IMR-90 (cell line): ENCODE results near the gene PTGER4. TPM values are rescaled to one million over a fixed set of nuclear protein-coding genes. Genes with fewer than 3 reads are reported as not detected.

ENCODE experiments used
- ATAC-seq: fragments of 200-7000 bp; cut with Tn5 transposase; 2 replicates; pipeline ENCODE4 v1.9.1; 2020; ENCODE audit warnings: low read depth, mild to moderate bottlenecking, moderate library complexity
- BruUV-seq: library from RNA; stranded (reverse); fragments of 400-500 nt; replicated peaks from 2 replicates; lab custom pipeline; 2021; lab: Mats Ljungman, UMichigan
- CTCF ChIA-PET: fragments of 300-600 bp; formaldehyde crosslinking; extraction: SDS; loops from one replicate; lab custom pipeline; 2021; ENCODE audit warnings: antibody characterized with exemption; lab: Yijun Ruan, JAX
- POLR2A ChIA-PET: fragments of 300-600 bp; sonication (Branson Sonifier 250); formaldehyde crosslinking; loops from one replicate; lab custom pipeline; 2022; ENCODE audit warnings: antibody characterized with exemption; ENCODE audit not compliant: unreplicated experiment; lab: Charles Lee
- DNase-seq: peaks from one replicate; pipeline ENCODE4 v3.0.0; 2013
- H2AFZ ChIP-seq: replicated peaks from 2 replicates; pipeline ENCODE3; 2013; ENCODE audit warnings: low read length, mild to moderate bottlenecking; ENCODE audit not compliant: poor library complexity
- H2AK5ac ChIP-seq: 2 replicates; pipeline ENCODE4 v1.6.1; 2013; ENCODE audit warnings: low read depth, low read length, inconsistent platforms
- H2AK9ac ChIP-seq: replicated peaks from 2 replicates; pipeline ENCODE3; 2013; ENCODE audit warnings: mild to moderate bottlenecking, low read depth, low read length, moderate library complexity; ENCODE audit not compliant: poor library complexity
- H2BK120ac ChIP-seq: 2 replicates; pipeline ENCODE4 v1.6.1; 2013; ENCODE audit warnings: low read depth, low read length, inconsistent platforms
- H2BK15ac ChIP-seq: 3 replicates; pipeline ENCODE4 v1.6.1; 2013; ENCODE audit warnings: low read depth, low read length, inconsistent platforms
- H2BK20ac ChIP-seq: 2 replicates; pipeline ENCODE4 v1.6.1; 2013; ENCODE audit warnings: low read depth, mild to moderate bottlenecking, inconsistent platforms, low read length, moderate library complexity
- H2BK5ac ChIP-seq: 2 replicates; pipeline ENCODE4 v1.6.1; 2013; ENCODE audit warnings: mild to moderate bottlenecking, low read depth, low read length, inconsistent platforms; ENCODE audit not compliant: poor library complexity, severe bottlenecking
- H3K14ac ChIP-seq: replicated peaks from 2 replicates; pipeline ENCODE4 v1.6.1; 2013; ENCODE audit warnings: low read depth, low read length, inconsistent platforms
- H3K18ac ChIP-seq: 2 replicates; pipeline ENCODE4 v1.6.1; 2013; ENCODE audit warnings: low read depth, low read length, control low read depth
- H3K23ac ChIP-seq: 2 replicates; pipeline ENCODE4 v1.6.1; 2013; ENCODE audit warnings: low read depth, low read length, inconsistent platforms
- H3K27ac ChIP-seq: 2 replicates; pipeline ENCODE4 v1.5.1; 2013; ENCODE audit warnings: mild to moderate bottlenecking, control low read depth, low read length; ENCODE audit not compliant: insufficient read depth
- H3K27me3 ChIP-seq: 2 replicates; pipeline ENCODE4 v1.6.1; 2013; ENCODE audit warnings: low read length; ENCODE audit not compliant: control insufficient read depth, insufficient read depth
- H3K36me3 ChIP-seq: 2 replicates; pipeline ENCODE4 v1.6.1; 2013; ENCODE audit warnings: low read length, mixed read lengths; ENCODE audit not compliant: control insufficient read depth, insufficient read depth
- H3K4ac ChIP-seq: 2 replicates; pipeline ENCODE4 v1.6.1; 2013; ENCODE audit warnings: low read depth, low read length, inconsistent platforms
- H3K4me1 ChIP-seq: 2 replicates; pipeline ENCODE4 v1.6.1; 2013; ENCODE audit warnings: low read length, mixed read lengths; ENCODE audit not compliant: control insufficient read depth, insufficient read depth
- H3K4me2 ChIP-seq: 2 replicates; pipeline ENCODE4 v1.6.1; 2013; ENCODE audit warnings: low read depth, mild to moderate bottlenecking, control low read depth, low read length, moderate library complexity
- H3K4me3 ChIP-seq: 2 replicates; pipeline ENCODE4 v1.5.1; 2013; ENCODE audit warnings: low read depth, mild to moderate bottlenecking, control low read depth, low read length, moderate library complexity; ENCODE audit not compliant: insufficient read depth
- H3K56ac ChIP-seq: 2 replicates; pipeline ENCODE4 v1.6.1; 2013; ENCODE audit warnings: low read length, inconsistent platforms; ENCODE audit not compliant: insufficient read depth; ENCODE audit errors: extremely low read depth
- H3K79me1 ChIP-seq, 2 experiments: 2 replicates each; pipeline ENCODE4 v1.6.1; 2013; ENCODE audit warnings: low read length in 2 of 2, inconsistent platforms in 1 of 2, low read depth in 1 of 2
- H3K9ac ChIP-seq: 2 replicates; pipeline ENCODE4 v1.6.1; 2013; ENCODE audit warnings: low read depth, low read length, control low read depth
- H3K9me1 ChIP-seq: 2 replicates; pipeline ENCODE4 v1.6.1; 2013; ENCODE audit warnings: low read length, inconsistent platforms; ENCODE audit not compliant: insufficient read depth
- H3K9me3 ChIP-seq: 2 replicates; pipeline ENCODE4 v1.6.1; 2013; ENCODE audit warnings: low read length; ENCODE audit not compliant: control insufficient read depth, insufficient read depth
- H4K20me1 ChIP-seq: 2 replicates; pipeline ENCODE4 v1.6.1; 2013; ENCODE audit warnings: low read length, inconsistent platforms; ENCODE audit not compliant: insufficient read depth
- H4K5ac ChIP-seq: 2 replicates; pipeline ENCODE4 v1.6.1; 2013; ENCODE audit warnings: mild to moderate bottlenecking, low read depth, low read length, control low read depth
- H4K8ac ChIP-seq, 2 experiments: 2 replicates each; pipeline ENCODE4 v1.6.1; 2013; ENCODE audit warnings: low read depth in 2 of 2, low read length in 2 of 2, control low read depth in 1 of 2, inconsistent platforms in 1 of 2
- H4K91ac ChIP-seq: 2 replicates; pipeline ENCODE4 v1.6.1; 2013; ENCODE audit warnings: low read depth, low read length, inconsistent platforms; ENCODE audit not compliant: insufficient read depth
- BHLHE40 ChIP-seq: fragments of 150-350 bp; IDR thresholded peaks from 2 replicates; pipeline ENCODE4 v1.6.1; 2016; ENCODE audit warnings: mild to moderate bottlenecking, low read depth, low read length
- CEBPB ChIP-seq: IDR thresholded peaks from 2 replicates; pipeline ENCODE4 v1.6.1; 2012; ENCODE audit warnings: low read depth, low read length, improper control_type of control experiment
- CHD1 ChIP-seq: IDR thresholded peaks from 2 replicates; pipeline ENCODE4 v1.6.1; 2012; ENCODE audit warnings: low read depth, low read length, improper control_type of control experiment
- ELK1 ChIP-seq: fragments of 150-350 bp; IDR thresholded peaks from 2 replicates; pipeline ENCODE4 v1.6.1; 2016; ENCODE audit warnings: low read depth, mild to moderate bottlenecking, low read length, moderate library complexity, borderline replicate concordance
- FOS ChIP-seq: fragments of 150-350 bp; IDR thresholded peaks from 2 replicates; pipeline ENCODE4 v1.6.1; 2016; ENCODE audit warnings: low read depth, low read length
- MAFK ChIP-seq: IDR thresholded peaks from 2 replicates; pipeline ENCODE4 v1.6.1; 2012; ENCODE audit warnings: low read depth, low read length, improper control_type of control experiment
- MAZ ChIP-seq: IDR thresholded peaks from 2 replicates; pipeline ENCODE4 v1.6.1; 2012; ENCODE audit warnings: low read depth, mild to moderate bottlenecking, low read length, improper control_type of control experiment, moderate library complexity, borderline replicate concordance
- MXI1 ChIP-seq: IDR thresholded peaks from 2 replicates; pipeline ENCODE4 v1.6.1; 2012; ENCODE audit warnings: low read depth, mild to moderate bottlenecking, low read length, moderate library complexity, borderline replicate concordance
- NFE2L2 ChIP-seq: fragments of 150-350 bp; IDR thresholded peaks from 2 replicates; pipeline ENCODE4 v1.6.1; 2016; ENCODE audit warnings: low read depth, mild to moderate bottlenecking, low read length
- POLR2A ChIP-seq: IDR thresholded peaks from 2 replicates; pipeline ENCODE4 v1.6.1; 2012; ENCODE audit warnings: mild to moderate bottlenecking, low read depth, low read length
- RAD21 ChIP-seq: IDR thresholded peaks from 2 replicates; pipeline ENCODE4 v1.6.1; 2012; ENCODE audit warnings: low read length, improper control_type of control experiment
- RCOR1 ChIP-seq: IDR thresholded peaks from 2 replicates; pipeline ENCODE4 v1.6.1; 2012; ENCODE audit warnings: mild to moderate bottlenecking, low read length, improper control_type of control experiment; ENCODE audit not compliant: insufficient replicate concordance
- RFX5 ChIP-seq: IDR thresholded peaks from 2 replicates; pipeline ENCODE4 v1.8.0; 2012; ENCODE audit warnings: low read depth, mild to moderate bottlenecking, low read length, moderate library complexity
- SMC3 ChIP-seq: fragments of 150-350 bp; IDR thresholded peaks from 2 replicates; pipeline ENCODE4 v1.6.1; 2016; ENCODE audit warnings: low read depth, mild to moderate bottlenecking, antibody characterized with exemption, low read length, moderate library complexity
- USF2 ChIP-seq: fragments of 150-350 bp; IDR thresholded peaks from 2 replicates; pipeline ENCODE4 v1.6.1; 2017; ENCODE audit warnings: mild to moderate bottlenecking, antibody characterized with exemption, low read length, low read depth
- WGBS, 2 experiments: methylation state at CpG; one replicate each; pipeline versions ENCODE4 v1.1.5 to v1.1.7; 2013; ENCODE audit warnings: missing lambda C conversion rate in 2 of 2; ENCODE audit not compliant: insufficient read length in 1 of 2; ENCODE audit errors: extremely low coverage in 2 of 2; 5-methylcytosine and 5-hydroxymethylcytosine counted together
- dilution Hi-C: fragments of 300-500 bp; cut with HindIII; formaldehyde crosslinking; loops from one replicate; pipeline ENCODE4 v1.14.3; 2018; ENCODE audit warnings: low sequenced_read_pairs; ENCODE audit not compliant: unreplicated experiment
- in situ Hi-C: fragments of 300-500 bp; cut with MboI; formaldehyde crosslinking; loops from 3 replicates; pipeline ENCODE4 v1.14.3; 2019; ENCODE audit warnings: low sequenced_read_pairs, inconsistent platforms, mixed read lengths
- intact Hi-C: fragments of 100-400 bp; cut with micrococcal nuclease; formaldehyde crosslinking; loops from 2 replicates; pipeline ENCODE4 v1.10.0; 2022
- polyA plus RNA-seq, 3 experiments: library from polyadenylated mRNA; depleted of rRNA; stranded (reverse); fragments of >200 nt; gene quantifications; 2 replicates each; pipeline ENCODE4 v1.2.3, GENCODE V29; 2012; ENCODE audit warnings: low replicate concordance in 1 of 3
- total RNA-seq: library from RNA; depleted of rRNA; stranded (reverse); fragments of >200 nt; gene quantifications from 2 replicates; pipeline ENCODE4 v1.2.3, GENCODE V29; 2012
- TF ChIP-seq, protein P1 (sequence below): conservative IDR thresholded peaks from 2 replicates; pipeline ENCODE4 v1.5.1; 2012; ENCODE audit warnings: mild to moderate bottlenecking, low read depth, low read length, improper control_type of control experiment

The PTGER4 gene
- total and polyA plus RNA-seq, 2 of the 4 experiments (the other 2 are of a cell fraction): 7.9 to 10.1 TPM

GRCh38 chr5:40634593-40634992 lies 45.1 kb upstream of the PTGER4 start:
- Histone ChIP-seq H3K4me3 (no peak overlapping the region), H3K4ac (no peak overlapping the region), H2AK5ac (no peak overlapping the region), H3K4me2 (no peak overlapping the region), H3K4me1 (no peaks in the 10 kb centered on the region), H3K14ac (no peak overlapping the region), H3K27ac (no peak overlapping the region), H3K79me1 (no peaks in the 10 kb centered on the region), H2BK20ac (no peak overlapping the region), H3K27me3 (no peaks in the 10 kb centered on the region), H4K91ac (no peak overlapping the region), H2AFZ (no peak overlapping the region), H3K9me3 (no peaks in the 10 kb centered on the region; the same call in 1 of the 2 replicates), H2BK5ac (no peak overlapping the region), H2BK15ac (no peak overlapping the region), H3K18ac (no peak overlapping the region), H3K9me1 (no peaks in the 10 kb centered on the region), H3K36me3 (no peaks in the 10 kb centered on the region), H3K9ac (no peak overlapping the region), H3K23ac (no peak overlapping the region), H4K8ac (no peak overlapping the region), H2AK9ac (no peak overlapping the region), H3K56ac (no peak overlapping the region), H4K5ac (no peak overlapping the region), H4K20me1 (no peaks in the 10 kb centered on the region), H2BK120ac (no peak overlapping the region)
- no TSS peak for BruUV-seq
- ATAC-seq (no peak), DNase-seq (no peak)
- in situ Hi-C loops (no loop called here), intact Hi-C loops (no loop called here), dilution Hi-C loops (no loop called here)
- ChIA-PET POLR2A (no interaction called here), CTCF (no interaction called here)
- no peak for TF ChIP-seq RCOR1
- TF ChIP-seq MAZ: no peak
- TF ChIP-seq USF2: no peak
- no peak for TF ChIP-seq MXI1
- no peak for TF ChIP-seq CHD1
- no peak for TF ChIP-seq FOS
- no peak for TF ChIP-seq RAD21
- no peak for TF ChIP-seq ELK1
- TF ChIP-seq, protein P1, sequence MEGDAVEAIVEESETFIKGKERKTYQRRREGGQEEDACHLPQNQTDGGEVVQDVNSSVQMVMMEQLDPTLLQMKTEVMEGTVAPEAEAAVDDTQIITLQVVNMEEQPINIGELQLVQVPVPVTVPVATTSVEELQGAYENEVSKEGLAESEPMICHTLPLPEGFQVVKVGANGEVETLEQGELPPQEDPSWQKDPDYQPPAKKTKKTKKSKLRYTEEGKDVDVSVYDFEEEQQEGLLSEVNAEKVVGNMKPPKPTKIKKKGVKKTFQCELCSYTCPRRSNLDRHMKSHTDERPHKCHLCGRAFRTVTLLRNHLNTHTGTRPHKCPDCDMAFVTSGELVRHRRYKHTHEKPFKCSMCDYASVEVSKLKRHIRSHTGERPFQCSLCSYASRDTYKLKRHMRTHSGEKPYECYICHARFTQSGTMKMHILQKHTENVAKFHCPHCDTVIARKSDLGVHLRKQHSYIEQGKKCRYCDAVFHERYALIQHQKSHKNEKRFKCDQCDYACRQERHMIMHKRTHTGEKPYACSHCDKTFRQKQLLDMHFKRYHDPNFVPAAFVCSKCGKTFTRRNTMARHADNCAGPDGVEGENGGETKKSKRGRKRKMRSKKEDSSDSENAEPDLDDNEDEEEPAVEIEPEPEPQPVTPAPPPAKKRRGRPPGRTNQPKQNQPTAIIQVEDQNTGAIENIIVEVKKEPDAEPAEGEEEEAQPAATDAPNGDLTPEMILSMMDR: no peak
- no peak for TF ChIP-seq BHLHE40
- TF ChIP-seq RFX5: no peak
- no peak for TF ChIP-seq NFE2L2
- no peak for TF ChIP-seq SMC3
- no peak for TF ChIP-seq CEBPB
- TF ChIP-seq POLR2A: no peak
- no peak for TF ChIP-seq MAFK
- WGBS, 2 experiments: no CpG with 5 or more reads among the region's 7 CpGs
